Fibroblast of pulmonary artery (primary cell): ENCODE data around the gene FIZ1.
"Not testable (repeated sequence)": the region's sequence is repeated elsewhere in the genome, so short reads cannot be mapped to it uniquely, and the experiment has no call there.

Experiments used
- DNase-seq: peaks from one replicate; pipeline ENCODE4 v3.0.0-alpha.2; 2010; ENCODE audit warnings: low read depth
- H3K4me3 ChIP-seq: replicated peaks from 2 replicates; pipeline ENCODE4 v1.5.1; 2011; ENCODE audit warnings: low read depth, mild to moderate bottlenecking, control low read depth, low read length, moderate library complexity
- CTCF ChIP-seq: IDR thresholded peaks from 2 replicates; pipeline ENCODE4 v1.5.1; 2011; ENCODE audit warnings: mild to moderate bottlenecking, control low read depth, low read length, inconsistent platforms; ENCODE audit errors: missing control alignments

FIZ1 gene

DNA sequence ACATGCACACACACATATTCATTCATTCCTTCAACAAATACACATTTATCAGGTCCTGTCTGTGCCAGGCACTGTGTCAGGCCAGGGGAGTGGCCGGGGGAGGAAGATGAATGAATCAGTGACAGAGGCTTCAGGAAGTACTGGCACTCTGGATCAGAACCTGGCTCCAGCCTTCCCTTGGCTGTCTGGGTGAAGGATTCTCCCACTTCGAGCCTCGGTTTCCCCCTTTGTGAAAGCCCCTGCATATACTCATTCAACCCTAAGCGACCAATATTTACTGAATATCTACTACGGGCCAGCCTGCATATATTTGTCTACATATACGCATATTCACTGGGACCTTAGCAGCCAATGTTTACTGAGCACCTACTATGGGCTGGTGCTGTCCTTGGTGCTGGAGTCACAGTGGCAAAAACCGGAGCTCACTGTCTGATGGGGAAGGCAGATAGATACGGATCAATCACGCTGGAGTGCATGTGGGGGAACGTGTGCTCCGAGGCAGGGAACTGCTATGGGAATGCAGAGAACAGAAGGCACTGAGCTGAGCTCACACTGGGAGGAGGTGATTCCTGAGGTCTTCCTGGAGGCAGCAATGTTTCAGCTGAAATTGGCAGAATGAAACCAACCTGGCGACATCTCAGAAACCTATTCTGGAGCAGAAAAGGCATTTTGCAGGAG, 18.0 kb downstream of the FIZ1 start:
- DNase-seq = no peak
- H3K4me3 ChIP-seq = peak overlapping the region; percentile 93
- TF ChIP-seq CTCF = no peak

DNA sequence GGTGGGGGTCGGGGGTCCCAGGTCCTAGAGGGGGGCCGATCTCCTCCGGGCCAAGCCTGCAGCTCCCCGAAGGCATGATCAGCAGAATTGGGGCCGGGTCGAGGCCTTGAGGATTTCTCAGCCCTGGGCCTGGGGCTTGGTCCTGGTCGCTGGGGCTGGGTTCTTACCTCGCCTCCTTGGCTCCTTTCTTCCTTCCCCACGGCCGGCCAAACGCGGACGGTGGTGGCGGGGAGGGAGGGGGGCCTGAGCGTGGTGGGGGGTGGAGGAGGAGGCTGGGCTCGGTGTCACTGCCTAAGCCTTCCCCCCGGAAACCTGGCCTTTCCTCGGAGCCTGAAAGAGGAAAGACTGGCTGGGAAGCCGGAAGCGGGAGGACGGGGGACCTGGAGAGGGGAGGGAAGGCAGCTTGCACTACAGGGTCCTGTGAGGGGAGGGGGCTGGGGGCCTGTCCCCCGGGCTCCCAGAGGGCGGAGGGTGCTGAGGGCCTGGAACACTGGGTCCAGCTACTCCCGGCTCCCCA, 18.6 kb downstream of the FIZ1 start, which contains the start of gene ZNF579:
ZNF579 (minus strand) TSS at position 221 of the 517 bp plus-strand sequence. CDS start 1,209 bp downstream, outside the sequence.
- TF ChIP-seq CTCF = no peak
- peak; percentile 95 for DNase-seq
- H3K4me3 ChIP-seq = peak within 1 kb of the TSS; percentile 93

GRCh38 chr19:55579766-55580621, 19.3 kb downstream of the FIZ1 start:
- peak overlapping the region; percentile 93 for H3K4me3 ChIP-seq
- DNase-seq = peak; percentile 37
- TF ChIP-seq CTCF = no peak

DNA sequence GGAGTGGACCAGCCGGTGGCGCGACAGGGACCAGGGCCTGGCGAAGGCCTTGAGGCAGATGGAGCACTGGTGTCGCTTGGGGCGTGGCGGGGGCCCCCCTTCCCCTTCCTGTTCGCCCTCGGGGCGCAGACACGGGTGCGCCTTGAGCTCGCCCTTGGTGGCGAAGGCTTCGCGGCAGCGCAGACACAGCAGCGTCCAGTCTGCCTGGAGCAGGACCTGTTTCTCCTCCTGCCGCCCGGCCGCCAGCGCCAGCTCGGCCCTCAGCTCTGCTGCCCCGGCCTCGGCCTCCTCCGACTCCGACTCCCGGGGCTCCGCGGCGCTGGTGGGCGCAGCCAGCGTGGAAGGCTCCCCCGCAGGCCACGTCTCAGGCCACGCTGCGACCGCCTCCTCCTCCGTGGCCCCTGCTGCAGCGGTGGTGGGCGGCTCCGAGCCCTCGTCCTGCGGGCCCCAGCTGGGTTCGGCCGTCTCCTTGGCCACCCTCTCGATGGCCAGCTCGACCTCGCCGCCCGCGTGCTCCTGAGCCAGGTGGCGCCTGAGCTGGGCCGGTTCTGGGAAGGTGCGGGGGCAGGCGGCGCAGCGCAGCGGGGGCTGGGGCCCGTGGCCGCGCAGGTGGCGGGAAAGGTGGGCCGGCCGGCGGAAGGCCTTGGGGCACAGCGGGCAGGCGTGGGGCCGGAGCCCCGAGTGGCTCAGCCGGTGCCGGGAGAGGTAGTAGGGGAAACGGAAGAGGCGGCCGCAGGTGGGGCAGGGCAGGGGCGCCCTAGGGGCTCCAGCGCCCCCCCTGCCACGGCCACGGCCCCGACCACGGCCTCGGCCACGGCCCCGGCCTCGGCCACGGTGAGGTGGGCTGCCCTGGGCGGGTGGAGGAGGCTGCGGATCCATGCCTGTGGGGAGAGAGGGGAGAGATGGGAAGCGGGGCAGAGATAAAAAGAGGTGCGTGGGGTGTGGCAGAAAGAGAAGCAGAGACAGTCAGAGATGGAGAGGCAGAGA, 20.3 kb downstream of the FIZ1 start:
- no peak for DNase-seq
- peak overlapping the region; percentile 93 for H3K4me3 ChIP-seq
- no peak for TF ChIP-seq CTCF

DNA sequence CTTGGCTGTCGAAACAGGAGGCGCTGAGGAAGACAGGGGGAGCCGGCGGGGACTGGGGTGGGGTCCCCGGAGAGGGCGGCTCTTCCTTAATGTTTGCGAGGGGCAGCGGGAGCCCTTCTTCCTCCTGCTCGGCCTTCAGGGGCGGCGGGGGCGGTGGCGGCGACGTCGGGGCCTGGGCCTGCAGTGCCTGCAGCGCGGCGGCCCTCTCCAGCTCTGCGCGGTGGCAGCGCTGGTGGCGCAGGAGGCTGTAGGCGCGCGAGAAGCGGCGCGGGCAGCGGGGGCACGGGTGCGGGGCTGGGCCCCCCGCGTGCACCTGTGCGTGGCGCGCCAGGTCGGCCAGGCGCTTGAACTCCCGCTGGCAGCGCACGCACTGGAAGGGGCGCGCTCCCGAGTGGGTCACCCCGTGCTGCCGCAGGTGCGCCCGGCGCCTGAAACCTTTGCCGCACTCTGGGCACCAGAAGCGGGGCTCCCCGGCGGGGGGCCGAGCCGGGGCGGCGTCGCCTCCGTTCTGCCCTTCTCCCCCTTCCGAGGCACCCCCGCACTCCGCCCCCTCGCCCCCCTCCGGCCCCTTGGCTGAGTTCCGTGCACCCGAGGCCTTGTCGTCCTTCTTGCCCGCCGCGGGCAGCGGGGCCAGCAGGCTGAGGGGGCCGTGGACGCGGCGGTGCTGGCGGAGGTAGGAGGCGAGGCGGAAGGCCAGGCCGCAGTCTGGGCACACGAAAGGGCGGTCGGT, 21.1 kb downstream of the FIZ1 start:
- H3K4me3 ChIP-seq = no peak overlapping the region
- no peak for DNase-seq
- TF ChIP-seq CTCF = no peak

- H3K4me3 ChIP-seq = no peak overlapping the region
- DNase-seq = no peak
- TF ChIP-seq CTCF = no peak
Measured at GRCh38 chr19:55576746-55577145, 22.6 kb downstream of the FIZ1 start.

DNA sequence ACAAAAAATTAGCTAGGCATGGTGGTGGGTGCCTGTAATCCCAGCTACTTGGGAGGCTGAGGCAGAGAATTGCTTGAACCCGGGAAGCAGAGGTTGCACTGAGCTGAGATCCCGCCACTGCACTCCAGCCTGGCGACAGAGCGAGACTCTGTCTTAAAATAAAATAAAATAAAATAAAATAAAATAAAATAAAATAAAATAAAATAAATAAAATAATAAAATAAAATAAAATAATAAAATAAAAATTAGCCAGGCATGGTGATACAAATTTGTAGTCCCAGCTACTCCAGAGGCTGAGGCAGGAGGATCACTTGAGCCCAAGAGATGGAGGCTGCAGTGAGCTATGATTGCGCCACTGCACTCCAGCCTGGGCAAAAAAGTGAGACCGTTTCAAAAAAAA, 25.4 kb downstream of the FIZ1 start:
- H3K4me3 ChIP-seq, DNase-seq: not testable (repeated sequence)

DNA sequence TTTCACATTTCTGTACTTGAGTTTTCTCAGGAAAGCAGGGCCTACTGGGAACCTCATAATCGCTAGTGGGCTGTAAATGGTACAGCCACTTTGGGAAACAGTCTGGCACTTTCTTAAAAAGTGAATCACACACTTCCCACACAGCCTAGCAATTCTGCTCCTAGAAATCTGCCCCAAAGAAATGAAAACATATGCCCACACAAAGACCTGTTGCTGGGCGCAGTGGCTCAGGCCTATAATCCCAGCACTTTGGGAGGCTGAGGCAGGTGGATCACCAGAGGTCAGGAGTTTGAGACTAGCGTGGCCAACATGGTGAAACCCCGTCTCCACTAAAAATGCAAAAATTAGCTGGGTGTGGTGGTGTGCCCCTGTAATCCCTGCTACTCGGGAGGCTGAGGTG, 29.8 kb downstream of the FIZ1 start:
- not testable (repeated sequence) for DNase-seq, H3K4me3 ChIP-seq
